ENCODE data around the gene SH3RF3. TPM values are rescaled to one million over a fixed set of nuclear protein-coding genes. Genes with fewer than 3 reads are reported as not detected.

Gene SH3RF3
- total and polyA plus RNA-seq, 10 of the 15 experiments (the other 5 are each of a cell fraction or from before 2014, with no cell fraction given): 0.08 to 8.8 (median 2.3) TPM

DNA sequence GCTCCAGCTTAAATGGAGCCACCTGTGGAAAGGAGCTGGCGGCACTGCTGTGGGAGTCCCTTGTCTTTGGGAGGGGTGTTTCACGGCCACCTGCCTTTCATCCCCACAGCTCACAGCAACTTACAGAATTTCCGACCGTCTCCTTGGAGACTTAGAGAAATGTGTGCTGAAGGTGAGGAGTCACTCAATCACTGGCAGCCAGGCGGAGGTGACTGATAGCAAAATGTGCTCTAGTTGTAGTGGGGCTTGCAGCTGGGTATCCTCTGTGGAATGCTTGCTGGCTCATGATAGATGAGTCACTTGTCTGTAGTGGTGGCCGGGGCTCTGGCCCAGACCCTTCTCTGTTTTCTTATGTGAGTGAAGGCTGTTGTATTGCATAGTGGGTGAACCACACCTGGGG lies 110.7 kb downstream of the SH3RF3 start:
- intact Hi-C loops (cut with micrococcal nuclease; ENCODE audit: unreplicated experiment) (no loop called here), in situ Hi-C loops (cut with MboI) (no loop called here)
- WGBS (ENCODE audit: insufficient coverage, insufficient replicate concordance, low lambda C conversion rate, missing lambda C conversion rate): 52% methylated on average over 6 of the region's 6 CpGs
- FAIRE-seq (no peak), ATAC-seq (no peak), DNase-seq (ENCODE audit: low read depth, low spot score) (no peak)
- Histone ChIP-seq H3K27ac (ENCODE audit: control insufficient read depth, insufficient read depth) (no peak overlapping the region), H3K36me3 (ENCODE audit: control insufficient read depth in 2 of 2, insufficient read depth in 2 of 2, low read length in 1 of 2) (no peaks in the 10 kb centered on the region), H3K4me1 (ENCODE audit: control insufficient read depth, insufficient read depth, low read length) (peaks cover 5% of the 10 kb centered on the region), H3K9me3 (replicated peaks; ENCODE audit: control insufficient read depth, insufficient read depth, low read length) (no peaks in the 10 kb centered on the region; the same call in 2 of the 3 replicates), H4K20me1 (ENCODE audit: control insufficient read depth, insufficient read depth) (no peaks in the 10 kb centered on the region), H3K79me2 (ENCODE audit: control insufficient read depth, insufficient read depth, low read length) (no peaks in the 10 kb centered on the region; the same call in 1 of the 2 replicates), H3K4me2 (ENCODE audit: control insufficient read depth, insufficient read depth) (no peak overlapping the region), H2AFZ (ENCODE audit: control insufficient read depth, low read depth, low read length) (no peak overlapping the region), H3K4me3 (no peak overlapping the region), H3K27me3 (replicated peaks in 1 of 2; ENCODE audit: control insufficient read depth in 2 of 2, insufficient read depth in 2 of 2, low read length in 1 of 2) (no peaks in the 10 kb centered on the region), H3K9ac (ENCODE audit: control insufficient read depth, insufficient read depth, low read length) (no peak overlapping the region)
- POLR2A ChIA-PET: interaction anchor here (1.3 to 1.9 kb wide), 2 partner anchors 10 to 17 kb away, joined by 6 to 8 read pairs; no protein-coding TSS in a partner anchor
- RAD21 ChIA-PET (ENCODE audit: unreplicated experiment): interaction anchor here (1.0 to 6.0 kb wide), 6 partner anchors 9 to 111 kb away, joined by 3 to 30 read pairs (median 15); partner anchors contain the start of gene SH3RF3
- CTCF ChIA-PET: interaction anchor here (0.8 to 3.5 kb wide), 8 partner anchors 9 to 157 kb away, joined by 3 to 13 read pairs (median 6); no protein-coding TSS in a partner anchor
- no TSS peak for BruUV-seq (replicated peaks)
- SMC1A ChIA-PET (ENCODE audit: uncharacterized antibody, unreplicated experiment): interaction anchor here (0.9 to 8.0 kb wide), 12 partner anchors 9 to 182 kb away, joined by 3 to 76 read pairs (median 8); no protein-coding TSS in a partner anchor
- TF ChIP-seq LARP7 (IDR thresholded peaks at IDR 0.05) (no peak), JUNB (IDR thresholded peaks at IDR 0.05) (no peak), RFX5 (IDR thresholded peaks at IDR 0.05; ENCODE audit: low read depth, low read length) (no peak), RCOR1 (conservative IDR thresholded peaks at IDR 0.05; ENCODE audit: low read depth, low read length) (no peak), SIX5 (IDR thresholded peaks at IDR 0.05; ENCODE audit: low read depth, low read length, severe bottlenecking) (no peak), CREB1 (IDR thresholded peaks at IDR 0.05; ENCODE audit: low read depth) (no peak), MLLT1 (IDR thresholded peaks at IDR 0.05) (no peak), IRF3 (IDR thresholded peaks at IDR 0.05) (no peak), POLR2A (IDR thresholded peaks at IDR 0.05; ENCODE audit: low read depth, low read length) (no peak), HDGF (IDR thresholded peaks at IDR 0.05) (no peak), NFYB (IDR thresholded peaks at IDR 0.05; ENCODE audit: insufficient read depth, low read depth, low read length) (no peak), GABPA (IDR thresholded peaks at IDR 0.05; ENCODE audit: low read depth) (no peak), PAX5 (IDR thresholded peaks at IDR 0.05; ENCODE audit: borderline replicate concordance, low read depth, low read length) (no peak), CBX3 (IDR thresholded peaks at IDR 0.05; ENCODE audit: borderline replicate concordance, low read depth) (no peak)
- TF ChIP-seq, protein P1, sequence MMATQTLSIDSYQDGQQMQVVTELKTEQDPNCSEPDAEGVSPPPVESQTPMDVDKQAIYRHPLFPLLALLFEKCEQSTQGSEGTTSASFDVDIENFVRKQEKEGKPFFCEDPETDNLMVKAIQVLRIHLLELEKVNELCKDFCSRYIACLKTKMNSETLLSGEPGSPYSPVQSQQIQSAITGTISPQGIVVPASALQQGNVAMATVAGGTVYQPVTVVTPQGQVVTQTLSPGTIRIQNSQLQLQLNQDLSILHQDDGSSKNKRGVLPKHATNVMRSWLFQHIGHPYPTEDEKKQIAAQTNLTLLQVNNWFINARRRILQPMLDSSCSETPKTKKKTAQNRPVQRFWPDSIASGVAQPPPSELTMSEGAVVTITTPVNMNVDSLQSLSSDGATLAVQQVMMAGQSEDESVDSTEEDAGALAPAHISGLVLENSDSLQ (IDR thresholded peaks at IDR 0.05): no peak
- TF ChIP-seq, protein P2, sequence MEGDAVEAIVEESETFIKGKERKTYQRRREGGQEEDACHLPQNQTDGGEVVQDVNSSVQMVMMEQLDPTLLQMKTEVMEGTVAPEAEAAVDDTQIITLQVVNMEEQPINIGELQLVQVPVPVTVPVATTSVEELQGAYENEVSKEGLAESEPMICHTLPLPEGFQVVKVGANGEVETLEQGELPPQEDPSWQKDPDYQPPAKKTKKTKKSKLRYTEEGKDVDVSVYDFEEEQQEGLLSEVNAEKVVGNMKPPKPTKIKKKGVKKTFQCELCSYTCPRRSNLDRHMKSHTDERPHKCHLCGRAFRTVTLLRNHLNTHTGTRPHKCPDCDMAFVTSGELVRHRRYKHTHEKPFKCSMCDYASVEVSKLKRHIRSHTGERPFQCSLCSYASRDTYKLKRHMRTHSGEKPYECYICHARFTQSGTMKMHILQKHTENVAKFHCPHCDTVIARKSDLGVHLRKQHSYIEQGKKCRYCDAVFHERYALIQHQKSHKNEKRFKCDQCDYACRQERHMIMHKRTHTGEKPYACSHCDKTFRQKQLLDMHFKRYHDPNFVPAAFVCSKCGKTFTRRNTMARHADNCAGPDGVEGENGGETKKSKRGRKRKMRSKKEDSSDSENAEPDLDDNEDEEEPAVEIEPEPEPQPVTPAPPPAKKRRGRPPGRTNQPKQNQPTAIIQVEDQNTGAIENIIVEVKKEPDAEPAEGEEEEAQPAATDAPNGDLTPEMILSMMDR (IDR thresholded peaks at IDR 0.05 in 2 of 3, conservative IDR thresholded peaks at IDR 0.05 in 1 of 3; ENCODE audit: control insufficient read depth in 2 of 3, extremely low read depth in 1 of 3, insufficient read depth in 1 of 3, low read depth in 3 of 3, low read length in 3 of 3): no peak
- TF ChIP-seq, protein P3, sequence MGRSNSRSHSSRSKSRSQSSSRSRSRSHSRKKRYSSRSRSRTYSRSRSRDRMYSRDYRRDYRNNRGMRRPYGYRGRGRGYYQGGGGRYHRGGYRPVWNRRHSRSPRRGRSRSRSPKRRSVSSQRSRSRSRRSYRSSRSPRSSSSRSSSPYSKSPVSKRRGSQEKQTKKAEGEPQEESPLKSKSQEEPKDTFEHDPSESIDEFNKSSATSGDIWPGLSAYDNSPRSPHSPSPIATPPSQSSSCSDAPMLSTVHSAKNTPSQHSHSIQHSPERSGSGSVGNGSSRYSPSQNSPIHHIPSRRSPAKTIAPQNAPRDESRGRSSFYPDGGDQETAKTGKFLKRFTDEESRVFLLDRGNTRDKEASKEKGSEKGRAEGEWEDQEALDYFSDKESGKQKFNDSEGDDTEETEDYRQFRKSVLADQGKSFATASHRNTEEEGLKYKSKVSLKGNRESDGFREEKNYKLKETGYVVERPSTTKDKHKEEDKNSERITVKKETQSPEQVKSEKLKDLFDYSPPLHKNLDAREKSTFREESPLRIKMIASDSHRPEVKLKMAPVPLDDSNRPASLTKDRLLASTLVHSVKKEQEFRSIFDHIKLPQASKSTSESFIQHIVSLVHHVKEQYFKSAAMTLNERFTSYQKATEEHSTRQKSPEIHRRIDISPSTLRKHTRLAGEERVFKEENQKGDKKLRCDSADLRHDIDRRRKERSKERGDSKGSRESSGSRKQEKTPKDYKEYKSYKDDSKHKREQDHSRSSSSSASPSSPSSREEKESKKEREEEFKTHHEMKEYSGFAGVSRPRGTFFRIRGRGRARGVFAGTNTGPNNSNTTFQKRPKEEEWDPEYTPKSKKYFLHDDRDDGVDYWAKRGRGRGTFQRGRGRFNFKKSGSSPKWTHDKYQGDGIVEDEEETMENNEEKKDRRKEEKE (IDR thresholded peaks at IDR 0.05): no peak

Data from GM12878 (cell line).